PC-3 (cell line): Measurements from ENCODE around the gene GPR156. TPM values are rescaled to one million over a fixed set of nuclear protein-coding genes. Genes with fewer than 3 reads are reported as not detected.
"Not testable (repeated sequence)": the region's sequence is repeated elsewhere in the genome, so short reads cannot be mapped to it uniquely, and the experiment has no call there.

Experiments
- ATAC-seq: fragments of 200-7000 bp; cut with Tn5 transposase; 2 replicates; pipeline ENCODE4 v1.9.1; 2020; ENCODE audit warnings: mild to moderate bottlenecking, moderate library complexity
- BruUV-seq: library from RNA; stranded (reverse); fragments of 400-500 nt; replicated peaks from 2 replicates; lab custom pipeline; 2021; lab: Mats Ljungman, UMichigan
- CTCF ChIA-PET: fragments of 300-600 bp; sonication (Branson Sonifier 250); formaldehyde crosslinking; loops from one replicate; lab custom pipeline; 2022; ENCODE audit warnings: antibody characterized with exemption; lab: Charles Lee
- POLR2A ChIA-PET: fragments of 300-600 bp; sonication (Branson Sonifier 250); formaldehyde crosslinking; loops from one replicate; lab custom pipeline; 2022; ENCODE audit warnings: antibody characterized with exemption; ENCODE audit not compliant: unreplicated experiment; lab: Charles Lee
- DNase-seq: peaks from one replicate; pipeline ENCODE4 v3.0.0-alpha.2; 2015
- H2AFZ ChIP-seq: fragments of 300-600 bp; sonication (generic); 2 replicates; pipeline ENCODE4 v1.6.0; 2016; ENCODE audit warnings: antibody characterized with exemption, low read length
- H3F3A ChIP-seq: fragments of 300-600 bp; sonication (generic); one replicate; pipeline ENCODE4 v1.6.0; 2017; ENCODE audit warnings: antibody characterized with exemption, low read length, control low read depth, mild to moderate bottlenecking; ENCODE audit not compliant: unreplicated experiment
- H3K27ac ChIP-seq: fragments of 300-600 bp; sonication (generic); 2 replicates; pipeline ENCODE4 v1.5.1; 2016; ENCODE audit warnings: mild to moderate bottlenecking, low read length
- H3K27me3 ChIP-seq: fragments of 300-600 bp; sonication (generic); 2 replicates; pipeline ENCODE4 v1.6.1; 2016; ENCODE audit warnings: low read length, mixed read lengths
- H3K36me3 ChIP-seq: fragments of 300-600 bp; sonication (generic); 2 replicates; pipeline ENCODE4 v1.6.1; 2016; ENCODE audit warnings: low read depth, mixed run types, low read length, mixed read lengths
- H3K4me1 ChIP-seq: fragments of 300-600 bp; sonication (generic); 2 replicates; pipeline ENCODE4 v1.5.1; 2016; ENCODE audit warnings: low read length; ENCODE audit not compliant: insufficient read depth
- H3K4me2 ChIP-seq: fragments of 300-600 bp; sonication (generic); 2 replicates; pipeline ENCODE4 v1.6.0; 2016; ENCODE audit warnings: low read length
- H3K4me3 ChIP-seq: fragments of 300-600 bp; sonication (generic); 2 replicates; pipeline ENCODE4 v1.5.1; 2016; ENCODE audit warnings: mild to moderate bottlenecking, low read length, mixed read lengths
- H3K79me2 ChIP-seq: fragments of 300-600 bp; sonication (generic); 2 replicates; pipeline ENCODE4 v1.6.1; 2017; ENCODE audit warnings: low read length, mixed read lengths
- H3K9ac ChIP-seq: fragments of 300-600 bp; sonication (generic); 2 replicates; pipeline ENCODE4 v1.6.0; 2016; ENCODE audit warnings: mild to moderate bottlenecking, low read length
- H3K9me2 ChIP-seq: fragments of 300-600 bp; sonication (generic); replicated peaks from 2 replicates; pipeline ENCODE4 v1.6.1; 2016; ENCODE audit warnings: mixed run types, low read length, mixed read lengths
- H3K9me3 ChIP-seq: fragments of 300-600 bp; sonication (generic); 2 replicates; pipeline ENCODE4 v1.6.1; 2016; ENCODE audit warnings: low read length, mixed read lengths
- H4K20me1 ChIP-seq: fragments of 300-600 bp; sonication (generic); 2 replicates; pipeline ENCODE4 v1.6.1; 2016; ENCODE audit warnings: low read length, mixed read lengths
- CTCF ChIP-seq: fragments of 300-600 bp; sonication (generic); conservative IDR thresholded peaks from 2 replicates; pipeline ENCODE4 v1.5.1; 2017; ENCODE audit warnings: antibody characterized with exemption, low read depth, mild to moderate bottlenecking, low read length
- EZH2 ChIP-seq: fragments of 300-600 bp; sonication (generic); IDR thresholded peaks from one replicate; pipeline ENCODE4 v1.6.1; 2017; ENCODE audit warnings: antibody characterized with exemption, mild to moderate bottlenecking, low read length; ENCODE audit not compliant: unreplicated experiment
- EZH2phosphoT487 ChIP-seq: fragments of 300-600 bp; sonication (generic); IDR thresholded peaks from 2 replicates; pipeline ENCODE4 v1.6.1; 2018; ENCODE audit warnings: mild to moderate bottlenecking, antibody characterized with exemption, low read length, borderline replicate concordance
- intact Hi-C: fragments of 100-400 bp; cut with micrococcal nuclease; formaldehyde crosslinking; loops from 2 replicates; pipeline ENCODE4 v1.9.0; 2023
- total RNA-seq: library from RNA; depleted of rRNA; stranded (reverse); fragments of >200 nt; gene quantifications from 2 replicates; pipeline ENCODE4 v1.2.3, GENCODE V29; 2014

GPR156 gene
- total RNA-seq, 1 experiment from 2014 or later = 5.1 TPM

GRCh38 chr3:120331076-120331475 is 46.1 kb upstream of the GPR156 start:
- Histone ChIP-seq H3K4me2 (no peak overlapping the region), H4K20me1 (no peaks in the 10 kb centered on the region), H3K36me3 (peaks cover 45% of the 10 kb centered on the region), H3K9me2 (no peaks in the 10 kb centered on the region), H3K79me2 (peaks cover 15% of the 10 kb centered on the region), H3K4me3 (no peak overlapping the region), H3K27ac (no peak overlapping the region), H3F3A (no peaks in the 10 kb centered on the region), H3K27me3 (no peaks in the 10 kb centered on the region), H3K4me1 (no peaks in the 10 kb centered on the region), H2AFZ (no peak overlapping the region), H3K9ac (no peak overlapping the region), H3K9me3 (no peaks in the 10 kb centered on the region)
- TF ChIP-seq CTCF (no peak), EZH2phosphoT487 (no peak), EZH2 (no peak)
- DNase-seq = no peak
- intact Hi-C loops = no loop called here
- no TSS peak for BruUV-seq
- no peak for ATAC-seq
- ChIA-PET CTCF (no interaction called here), POLR2A (interaction anchor here (0.6 kb wide), 1 partner anchor 153 kb away, joined by 3 read pairs; no protein-coding TSS in a partner anchor)

GRCh38 chr3:120326784-120327183 is 41.8 kb upstream of the GPR156 start:
- ChIA-PET POLR2A (interaction anchor here (0.6 kb wide), 1 partner anchor 31 kb away, joined by 3 read pairs; no protein-coding TSS in a partner anchor), CTCF (no interaction called here)
- H4K20me1 ChIP-seq = no peaks in the 10 kb centered on the region
- no peaks in the 10 kb centered on the region for H3K79me2 ChIP-seq
- no peaks in the 10 kb centered on the region for H3K4me1 ChIP-seq
- H3K27ac ChIP-seq = no peak overlapping the region
- no peak overlapping the region for H3K4me3 ChIP-seq
- intact Hi-C loops = no loop called here
- H3K27me3 ChIP-seq = no peaks in the 10 kb centered on the region
- no peaks in the 10 kb centered on the region for H3F3A ChIP-seq
- H3K9ac ChIP-seq = no peak overlapping the region
- peaks cover 28% of the 10 kb centered on the region for H3K36me3 ChIP-seq
- DNase-seq (no peak), ATAC-seq (no peak)
- H2AFZ ChIP-seq = no peak overlapping the region
- TF ChIP-seq EZH2phosphoT487 (no peak), EZH2 (no peak), CTCF (no peak)
- no peaks in the 10 kb centered on the region for H3K9me3 ChIP-seq
- no peaks in the 10 kb centered on the region for H3K9me2 ChIP-seq
- H3K4me2 ChIP-seq = no peak overlapping the region
- BruUV-seq = no TSS peak

- BruUV-seq = no TSS peak
- Histone ChIP-seq H4K20me1 (no peaks in the 10 kb centered on the region), H3F3A (no peaks in the 10 kb centered on the region), H3K79me2 (no peaks in the 10 kb centered on the region), H3K9ac (no peak overlapping the region), H3K4me3 (no peak overlapping the region), H3K36me3 (peaks cover 13% of the 10 kb centered on the region), H3K27me3 (no peaks in the 10 kb centered on the region), H3K9me2 (no peaks in the 10 kb centered on the region), H3K4me2 (no peak overlapping the region), H3K9me3 (no peaks in the 10 kb centered on the region), H2AFZ (no peak overlapping the region), H3K27ac (no peak overlapping the region), H3K4me1 (no peaks in the 10 kb centered on the region)
- no peak for DNase-seq
- ATAC-seq = no peak
- ChIA-PET CTCF (no interaction called here), POLR2A (no interaction called here)
- intact Hi-C loops = no loop called here
- TF ChIP-seq CTCF (no peak), EZH2 (no peak), EZH2phosphoT487 (no peak)
Observed at GRCh38 chr3:120324190-120324589, 39.2 kb upstream of the GPR156 start.

GRCh38 chr3:120323761-120324160 is 38.7 kb upstream of the GPR156 start:
- H3K27me3 ChIP-seq, H3F3A ChIP-seq, DNase-seq, H3K9me3 ChIP-seq, H2AFZ ChIP-seq, BruUV-seq, H3K27ac ChIP-seq, H3K9me2 ChIP-seq, H4K20me1 ChIP-seq, H3K9ac ChIP-seq, intact Hi-C loops, ATAC-seq, CTCF ChIA-PET, POLR2A ChIA-PET, H3K4me2 ChIP-seq, H3K4me3 ChIP-seq, H3K4me1 ChIP-seq, H3K79me2 ChIP-seq: not testable (repeated sequence)
- H3K36me3 ChIP-seq = peaks cover 13% of the 10 kb centered on the region
